CD1c-positive myeloid dendritic cell (primary cell): ENCODE data around the gene LRRC39.
A peak's percentile ranks its signal among the peaks of the same experiment; 100 is the strongest.
"Not testable (repeated sequence)": the region's sequence is repeated elsewhere in the genome, so short reads cannot be mapped to it uniquely, and the experiment has no call there.

Experiments
- DNase-seq: peaks from one replicate; pipeline ENCODE4 v3.0.0-alpha.2; 2016; ENCODE audit errors: extremely low spot score

LRRC39 gene

GRCh38 chr1:100178091-100178490 lies at the start of gene LRRC39:
Gene LRRC39 (minus strand): TSS chr1:100178256. CDS start chr1:100168516, 9,740 bp downstream.
- DNase-seq: no peak

DNA sequence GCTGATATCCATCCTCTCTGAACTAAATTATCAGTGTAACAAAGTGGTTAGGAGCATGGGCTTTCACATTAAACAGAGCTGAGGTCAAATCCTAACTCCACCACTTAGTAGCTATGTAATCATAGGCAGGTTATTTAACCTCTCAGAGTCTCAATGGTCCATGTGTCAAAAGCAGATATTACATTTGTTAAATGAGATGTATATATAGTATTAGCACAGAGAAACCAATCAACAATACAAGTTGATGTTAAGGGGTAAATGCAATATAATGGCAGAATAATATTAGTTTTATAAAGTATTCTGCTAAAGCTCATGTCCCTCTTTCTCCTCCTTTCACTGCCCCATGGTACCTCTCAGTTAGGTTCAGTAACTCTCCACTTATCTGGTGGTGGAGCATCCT lies 44.4 kb upstream of the LRRC39 start:
- no peak for DNase-seq

- DNase-seq: no peak
Observed at GRCh38 chr1:100219883-100220282, 41.8 kb upstream of the LRRC39 start.

GRCh38 chr1:100219457-100219856 lies 41.4 kb upstream of the LRRC39 start:
- DNase-seq: no peak

GRCh38 chr1:100217834-100218233 lies 39.8 kb upstream of the LRRC39 start:
- no peak for DNase-seq

DNA sequence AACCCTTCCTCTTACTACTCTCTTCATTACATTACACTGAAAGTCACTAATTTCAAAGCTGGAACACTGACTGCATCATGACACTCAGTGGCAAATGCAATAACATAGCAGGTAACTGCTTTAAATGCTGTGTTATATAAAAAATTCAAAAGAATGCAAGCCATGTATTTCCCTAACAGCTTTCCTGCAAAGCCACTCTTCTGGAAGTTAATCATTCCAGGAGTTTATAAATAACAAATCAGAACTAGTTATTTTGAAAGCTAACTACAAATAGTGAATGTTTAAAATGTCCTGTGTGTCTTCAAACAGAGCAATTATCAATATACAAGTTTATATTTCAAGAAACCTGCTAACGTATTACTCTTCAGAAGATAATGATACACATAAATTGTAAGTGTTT lies 37.0 kb upstream of the LRRC39 start:
- no peak for DNase-seq

DNA sequence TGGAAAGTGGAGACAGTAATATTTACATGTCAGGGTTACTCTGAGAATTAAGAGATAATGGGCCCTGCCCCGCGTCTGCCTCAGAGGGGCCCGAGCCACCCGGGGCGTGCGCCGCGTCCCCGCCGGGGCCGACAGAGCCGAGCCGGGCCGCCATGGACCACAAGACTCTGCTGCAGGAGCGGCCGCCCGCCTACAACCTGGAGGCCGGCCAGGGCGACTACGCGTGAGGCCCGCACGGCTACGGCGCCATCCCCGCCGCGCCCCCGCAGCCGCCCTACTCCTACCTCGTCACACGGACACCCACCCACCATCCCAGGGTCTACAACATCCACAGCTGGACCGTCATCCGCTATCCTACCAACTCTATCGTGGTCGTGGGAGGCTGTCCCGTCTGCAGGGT lies 35.1 kb upstream of the LRRC39 start:
- no peak for DNase-seq

GRCh38 chr1:100206301-100206700 lies 28.2 kb upstream of the LRRC39 start:
- no peak for DNase-seq

- not testable (repeated sequence) for DNase-seq
Observed at GRCh38 chr1:100205593-100205992, 27.5 kb upstream of the LRRC39 start.

GRCh38 chr1:100205103-100205502 lies 27.0 kb upstream of the LRRC39 start:
- not testable (repeated sequence) for DNase-seq

DNA sequence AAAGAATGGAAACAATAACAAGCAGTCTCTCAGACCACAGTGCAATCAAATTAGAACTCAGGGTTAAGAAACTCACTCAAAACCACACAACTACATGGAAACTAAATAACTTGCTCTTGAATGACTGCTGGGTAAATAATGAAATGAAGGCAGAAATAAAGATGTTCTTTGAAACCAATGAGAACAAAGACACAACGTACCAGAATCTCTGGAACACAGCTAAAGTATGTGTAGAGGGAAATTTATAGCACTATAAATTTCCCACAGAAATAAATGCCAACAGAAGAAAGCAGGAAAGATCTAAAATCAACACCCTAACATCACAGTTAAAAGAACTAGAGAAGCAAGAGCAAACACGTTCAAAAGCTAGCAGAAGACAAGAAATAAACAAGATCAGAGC lies 24.6 kb upstream of the LRRC39 start:
- DNase-seq: not testable (repeated sequence)

GRCh38 chr1:100200060-100200459 lies 22.0 kb upstream of the LRRC39 start:
- DNase-seq: not testable (repeated sequence)

DNA sequence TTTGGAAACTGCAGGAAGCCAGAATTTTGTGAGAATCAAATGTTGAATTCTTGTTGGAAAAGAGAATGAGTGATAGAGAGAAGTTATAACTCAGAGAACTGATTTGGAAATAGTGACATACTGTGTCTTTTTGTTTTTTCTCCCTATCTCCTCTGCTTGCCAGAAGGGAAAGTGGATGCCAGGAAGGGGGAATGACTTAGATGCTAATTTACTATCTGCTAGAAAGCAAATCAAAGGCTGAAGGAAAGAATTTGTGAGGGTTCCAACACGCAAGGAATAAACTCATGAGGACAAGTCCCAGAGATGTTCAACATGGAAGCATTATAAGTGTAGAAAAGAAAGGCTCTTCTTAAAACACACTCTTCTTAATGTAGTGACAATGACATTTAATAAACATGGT lies 20.5 kb upstream of the LRRC39 start:
- no peak for DNase-seq

GRCh38 chr1:100188617-100189016 lies 10.6 kb upstream of the LRRC39 start:
- no peak for DNase-seq

GRCh38 chr1:100187912-100188311 lies 9.9 kb upstream of the LRRC39 start:
- no peak for DNase-seq

DNA sequence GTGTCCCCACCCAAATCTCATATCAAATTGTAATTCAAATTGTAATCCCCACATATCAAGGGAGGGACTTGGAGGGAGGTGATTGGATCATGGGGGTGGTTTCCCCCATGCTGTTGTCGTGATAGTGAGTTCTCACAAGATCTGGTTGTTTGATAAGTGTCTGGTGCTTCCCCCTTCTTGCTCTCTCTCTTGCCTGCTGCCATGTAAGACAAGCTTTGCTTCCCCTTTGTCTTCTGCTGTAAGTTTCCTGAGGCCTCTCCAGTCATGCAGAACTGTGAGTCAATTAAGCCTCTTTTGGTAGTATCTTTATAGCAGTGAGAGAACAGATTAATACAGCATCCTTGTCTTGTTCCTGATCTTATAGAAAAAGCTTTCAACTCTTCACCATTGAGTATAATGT lies 6.5 kb upstream of the LRRC39 start:
- no peak for DNase-seq

GRCh38 chr1:100183370-100183769 lies 5.3 kb upstream of the LRRC39 start:
- DNase-seq: no peak

GRCh38 chr1:100177295-100178041 lies 588 bp downstream of the LRRC39 start:
- DNase-seq: no peak

- DNase-seq: no peak
Observed at GRCh38 chr1:100168051-100168450, 10.0 kb downstream of the LRRC39 start.

DNA sequence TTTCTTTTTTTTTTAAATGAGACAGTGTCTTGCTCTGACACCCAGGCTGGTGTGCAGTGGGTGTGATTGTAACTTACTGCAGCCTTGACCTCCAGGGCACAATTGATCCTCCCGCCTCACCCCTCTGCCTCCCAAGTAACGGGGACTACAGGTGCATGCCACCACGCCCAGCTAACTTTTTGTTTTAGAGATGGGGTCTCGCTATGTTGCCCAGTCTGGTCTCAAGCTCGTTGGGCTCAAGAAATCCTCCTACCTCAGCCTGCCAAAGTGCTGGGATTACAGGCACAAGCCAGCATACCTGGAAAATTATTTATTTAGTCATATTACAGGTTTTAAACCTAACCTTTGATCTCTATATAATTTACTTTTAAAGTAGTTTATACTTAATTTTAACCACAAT lies 13.4 kb downstream of the LRRC39 start:
- DNase-seq: no peak

DNA sequence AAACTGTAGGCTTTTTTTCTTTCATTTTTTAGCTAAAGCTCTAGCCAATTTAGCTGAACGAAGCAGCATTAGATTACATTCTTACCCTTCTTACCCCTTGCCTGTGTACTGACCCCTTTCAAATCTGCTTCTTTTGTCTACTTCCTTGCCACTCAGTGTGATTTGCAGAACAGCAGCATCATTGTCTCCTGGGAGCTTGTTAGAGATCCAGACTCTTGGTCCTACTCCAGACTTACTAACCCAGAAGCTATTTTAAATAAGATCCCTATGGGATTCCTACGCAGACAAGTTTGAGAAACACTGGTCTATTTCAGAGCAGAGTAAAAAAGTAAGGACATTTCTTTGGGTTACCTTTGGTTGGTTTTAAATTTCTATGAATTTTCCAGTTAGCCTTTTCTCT lies 13.8 kb downstream of the LRRC39 start:
- DNase-seq: no peak

- DNase-seq: no peak
Observed at GRCh38 chr1:100162881-100163280, 15.2 kb downstream of the LRRC39 start.

GRCh38 chr1:100152271-100152670 lies 25.8 kb downstream of the LRRC39 start:
- peak; percentile 51 for DNase-seq

DNA sequence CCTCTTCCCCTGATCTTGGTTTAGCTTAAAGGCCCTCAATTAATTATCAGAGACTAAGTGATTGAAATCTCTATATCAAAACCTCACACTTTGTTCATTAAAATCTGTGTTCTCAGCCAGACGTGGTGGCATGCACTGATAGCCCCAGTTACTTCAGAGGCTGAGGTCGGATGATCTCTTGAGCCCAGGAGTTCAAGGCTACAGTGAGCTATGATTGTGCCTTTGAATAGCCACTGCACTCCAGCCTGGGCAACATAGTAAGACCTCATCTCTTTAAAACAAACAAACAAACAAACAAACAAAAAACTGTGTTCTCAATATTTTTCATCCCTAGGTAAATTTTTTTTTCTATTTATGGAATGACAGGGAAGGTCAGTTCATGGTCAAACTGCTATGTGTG lies 26.4 kb downstream of the LRRC39 start:
- no peak for DNase-seq
